HG03175 (cell line): Measurements from ENCODE around the gene PEX12.
"Not testable (repeated sequence)": the region's sequence is repeated elsewhere in the genome, so short reads cannot be mapped to it uniquely, and the experiment has no call there.

ENCODE experiments used
- ATAC-seq: cut with Tn5 transposase; IDR thresholded peaks from one replicate; pipeline ENCODE4 v1.9.1; 2021; ENCODE audit warnings: mild to moderate bottlenecking, moderate library complexity; ENCODE audit not compliant: unreplicated experiment

Gene PEX12

GRCh38 chr17:35578197-35578928, at the start of gene PEX12:
PEX12 (minus strand) TSS chr17:35578571; CDS start chr17:35578021, 550 bp downstream.
- peak; percentile 86 for ATAC-seq

GRCh38 chr17:35627417-35627816, 49.0 kb upstream of the PEX12 start:
- no peak for ATAC-seq

GRCh38 chr17:35621768-35622167, 43.4 kb upstream of the PEX12 start:
- ATAC-seq = no peak

GRCh38 chr17:35618628-35619027, 40.3 kb upstream of the PEX12 start:
- ATAC-seq = no peak

- ATAC-seq = no peak
Measured at GRCh38 chr17:35617505-35617904, 39.1 kb upstream of the PEX12 start.

- ATAC-seq = no peak
Measured at GRCh38 chr17:35616536-35616935, 38.2 kb upstream of the PEX12 start.

- ATAC-seq = no peak
Measured at GRCh38 chr17:35614810-35615209, 36.4 kb upstream of the PEX12 start.

- no peak for ATAC-seq
Measured at GRCh38 chr17:35612924-35613521, 34.7 kb upstream of the PEX12 start.

GRCh38 chr17:35610746-35611145, 32.4 kb upstream of the PEX12 start:
- not testable (repeated sequence) for ATAC-seq

- no peak for ATAC-seq
Measured at GRCh38 chr17:35609831-35610230, 31.5 kb upstream of the PEX12 start.

- ATAC-seq = no peak
Measured at GRCh38 chr17:35607239-35607847, 29.0 kb upstream of the PEX12 start.

GRCh38 chr17:35605678-35606077, 27.3 kb upstream of the PEX12 start:
- no peak for ATAC-seq

GRCh38 chr17:35603674-35604073, 25.3 kb upstream of the PEX12 start:
- no peak for ATAC-seq

- no peak for ATAC-seq
Measured at GRCh38 chr17:35597604-35598003, 19.2 kb upstream of the PEX12 start.

- no peak for ATAC-seq
Measured at GRCh38 chr17:35596530-35597233, 18.3 kb upstream of the PEX12 start.

GRCh38 chr17:35596072-35596471, 17.7 kb upstream of the PEX12 start:
- ATAC-seq = no peak

- ATAC-seq = no peak
Measured at GRCh38 chr17:35588196-35588920, 10.0 kb upstream of the PEX12 start.

GRCh38 chr17:35587074-35587961, 8.9 kb upstream of the PEX12 start, which contains the start of gene AP2B1:
AP2B1 (plus strand) TSS chr17:35587322; CDS start chr17:35594031, 6,709 bp downstream.
- ATAC-seq = peak; percentile 88

- peak; percentile 7 for ATAC-seq
Measured at GRCh38 chr17:35586569-35587073, 8.2 kb upstream of the PEX12 start.

- ATAC-seq = no peak
Measured at GRCh38 chr17:35584061-35584460, 5.7 kb upstream of the PEX12 start.
